Stomach (tissue), 4 donors: Measurements from ENCODE around the gene FMN1.

Experiments
- EP300 ChIP-seq: sonication (generic); formaldehyde crosslinking; IDR thresholded peaks from one replicate; pipeline ENCODE4 v1.6.1; 2017; ENCODE audit warnings: antibody characterized with exemption
- POLR2A ChIP-seq, 4 donors: fragments of 450-650 bp; IDR thresholded peaks; one replicate each; pipeline ENCODE4 v1.6.1; 2016; ENCODE audit warnings: antibody characterized with exemption in 4 of 4, control low read depth in 2 of 4, mild to moderate bottlenecking in 1 of 4, moderate library complexity in 1 of 4
- POLR2AphosphoS5 ChIP-seq, 3 donors: sonication (generic); formaldehyde crosslinking; IDR thresholded peaks; one replicate each; pipeline ENCODE4 v1.6.1; 2016; ENCODE audit warnings: antibody characterized with exemption in 3 of 3
- TF ChIP-seq, protein P1 (sequence below), 7 experiments: fragments of 450-650 bp in 4 of 7; fragments of 200-600 bp in 3 of 7; sonication (generic) in 3 of 7; IDR thresholded peaks; one replicate each; pipeline ENCODE4 v1.5.1; 2016 to 2019; ENCODE audit warnings: antibody characterized with exemption in 7 of 7, control low read depth in 2 of 7, mild to moderate bottlenecking in 1 of 7

GRCh38 chr15:33146051-33146450 is 48.5 kb downstream of the FMN1 start:
- no peak for TF ChIP-seq POLR2AphosphoS5 (IDR thresholded peaks at IDR 0.05)
- TF ChIP-seq EP300: no peak
- TF ChIP-seq, protein P1, sequence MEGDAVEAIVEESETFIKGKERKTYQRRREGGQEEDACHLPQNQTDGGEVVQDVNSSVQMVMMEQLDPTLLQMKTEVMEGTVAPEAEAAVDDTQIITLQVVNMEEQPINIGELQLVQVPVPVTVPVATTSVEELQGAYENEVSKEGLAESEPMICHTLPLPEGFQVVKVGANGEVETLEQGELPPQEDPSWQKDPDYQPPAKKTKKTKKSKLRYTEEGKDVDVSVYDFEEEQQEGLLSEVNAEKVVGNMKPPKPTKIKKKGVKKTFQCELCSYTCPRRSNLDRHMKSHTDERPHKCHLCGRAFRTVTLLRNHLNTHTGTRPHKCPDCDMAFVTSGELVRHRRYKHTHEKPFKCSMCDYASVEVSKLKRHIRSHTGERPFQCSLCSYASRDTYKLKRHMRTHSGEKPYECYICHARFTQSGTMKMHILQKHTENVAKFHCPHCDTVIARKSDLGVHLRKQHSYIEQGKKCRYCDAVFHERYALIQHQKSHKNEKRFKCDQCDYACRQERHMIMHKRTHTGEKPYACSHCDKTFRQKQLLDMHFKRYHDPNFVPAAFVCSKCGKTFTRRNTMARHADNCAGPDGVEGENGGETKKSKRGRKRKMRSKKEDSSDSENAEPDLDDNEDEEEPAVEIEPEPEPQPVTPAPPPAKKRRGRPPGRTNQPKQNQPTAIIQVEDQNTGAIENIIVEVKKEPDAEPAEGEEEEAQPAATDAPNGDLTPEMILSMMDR (IDR thresholded peaks at IDR 0.05): no peak
- TF ChIP-seq POLR2A (IDR thresholded peaks at IDR 0.05): no peak
